GM18498 (cell line): ENCODE results near the gene DUSP3.
A peak's percentile ranks its signal among the peaks of the same experiment; 100 is the strongest.
"Not testable (repeated sequence)": the region's sequence is repeated elsewhere in the genome, so short reads cannot be mapped to it uniquely, and the experiment has no call there.

ENCODE experiments used
- ATAC-seq: cut with Tn5 transposase; IDR thresholded peaks from one replicate; pipeline ENCODE4 v1.9.1; 2021; ENCODE audit warnings: mild to moderate bottlenecking, moderate library complexity; ENCODE audit not compliant: unreplicated experiment

DUSP3 gene

GRCh38 chr17:43803758-43804157, 25.0 kb upstream of the DUSP3 start:
- ATAC-seq = no peak

DNA sequence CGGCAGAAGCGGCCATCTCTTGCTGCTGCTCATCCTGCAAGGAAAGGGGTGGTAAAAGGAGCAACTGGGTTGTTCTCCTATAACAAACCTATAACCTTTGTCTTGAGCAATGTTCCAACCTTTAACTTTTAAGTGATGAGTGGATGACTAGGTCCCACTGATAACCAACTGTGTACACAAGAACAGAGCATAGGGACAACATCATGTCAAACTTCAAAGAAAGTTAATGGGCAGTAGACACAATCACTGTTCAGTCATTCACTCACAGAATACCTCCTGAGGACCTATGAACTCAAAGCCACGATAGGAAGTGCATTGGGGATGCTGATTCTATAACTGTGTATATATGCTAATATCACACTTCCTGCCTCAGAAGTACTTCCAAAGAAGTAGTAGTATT, 23.1 kb upstream of the DUSP3 start:
- ATAC-seq = no peak

- ATAC-seq = no peak
These were observed 22.0 kb upstream of the DUSP3 start for GRCh38 chr17:43800736-43801135.

DNA sequence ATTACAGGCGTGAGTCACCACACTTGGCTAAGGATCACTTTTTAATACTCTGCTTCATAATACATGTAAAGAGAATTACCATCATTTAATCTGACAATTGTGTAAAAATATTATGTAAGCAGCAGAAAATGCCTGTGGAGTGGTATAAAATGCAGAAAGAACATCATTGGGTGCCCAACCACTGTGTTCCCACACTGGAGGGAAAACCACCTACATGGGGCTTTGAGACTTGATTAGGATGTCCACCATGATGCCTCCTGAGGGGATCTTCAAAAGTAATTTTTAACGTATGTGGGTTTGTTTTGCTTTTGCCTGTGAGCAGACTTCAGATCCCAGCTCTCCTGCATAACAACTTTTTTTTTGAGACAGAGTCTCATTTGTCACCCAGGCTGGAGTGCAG, 20.3 kb upstream of the DUSP3 start:
- ATAC-seq = no peak

GRCh38 chr17:43798024-43798423, 19.2 kb upstream of the DUSP3 start:
- ATAC-seq = not testable (repeated sequence)

- not testable (repeated sequence) for ATAC-seq
These were observed 13.9 kb upstream of the DUSP3 start for GRCh38 chr17:43792668-43793067.

- ATAC-seq = no peak
These were observed 12.8 kb upstream of the DUSP3 start for GRCh38 chr17:43791589-43791988.

- no peak for ATAC-seq
These were observed 11.6 kb upstream of the DUSP3 start for GRCh38 chr17:43790311-43790940.

DNA sequence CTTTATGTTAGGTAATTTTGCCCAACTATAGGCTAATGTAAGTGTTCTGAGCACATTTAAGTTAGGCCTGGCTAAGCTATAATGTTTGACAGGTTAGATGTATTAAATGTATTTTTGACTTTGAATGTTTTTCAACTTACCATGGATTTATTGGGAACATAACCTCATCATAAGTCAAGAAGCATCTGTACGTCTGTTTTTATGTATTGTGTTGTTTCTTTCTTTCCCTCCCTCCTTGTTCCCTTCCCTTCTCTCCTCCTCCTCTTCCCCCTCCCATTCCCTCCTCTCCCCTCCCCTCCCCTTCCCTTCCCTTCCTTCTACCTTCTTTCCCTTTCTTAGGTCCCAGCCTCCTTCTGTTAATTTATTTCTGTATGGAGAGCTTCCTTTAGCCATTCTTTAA, 10.7 kb upstream of the DUSP3 start:
- no peak for ATAC-seq

- no peak for ATAC-seq
These were observed 9.8 kb upstream of the DUSP3 start for GRCh38 chr17:43788540-43788939.

DNA sequence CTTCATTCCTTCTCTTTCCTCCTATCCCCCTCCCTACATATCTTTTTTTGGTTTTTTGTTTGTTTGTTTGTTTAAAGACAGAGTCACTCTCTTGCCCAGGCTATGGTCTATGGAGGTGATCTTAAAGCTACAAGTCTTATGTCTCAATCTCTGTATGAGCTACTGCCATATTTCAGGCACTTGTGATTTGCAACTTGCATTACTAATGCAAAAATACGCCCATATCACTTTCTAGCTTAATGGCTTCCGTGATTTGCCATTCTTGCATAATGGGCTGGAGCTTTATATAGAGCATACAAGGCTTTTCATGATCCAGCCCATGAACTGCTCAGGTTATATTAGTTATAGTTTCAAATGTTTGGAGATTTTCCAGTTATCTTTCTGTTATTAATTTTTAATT, 9.0 kb upstream of the DUSP3 start:
- no peak for ATAC-seq

GRCh38 chr17:43784628-43785101, 5.9 kb upstream of the DUSP3 start:
- ATAC-seq = no peak

GRCh38 chr17:43784068-43784467, 5.3 kb upstream of the DUSP3 start:
- no peak for ATAC-seq

DNA sequence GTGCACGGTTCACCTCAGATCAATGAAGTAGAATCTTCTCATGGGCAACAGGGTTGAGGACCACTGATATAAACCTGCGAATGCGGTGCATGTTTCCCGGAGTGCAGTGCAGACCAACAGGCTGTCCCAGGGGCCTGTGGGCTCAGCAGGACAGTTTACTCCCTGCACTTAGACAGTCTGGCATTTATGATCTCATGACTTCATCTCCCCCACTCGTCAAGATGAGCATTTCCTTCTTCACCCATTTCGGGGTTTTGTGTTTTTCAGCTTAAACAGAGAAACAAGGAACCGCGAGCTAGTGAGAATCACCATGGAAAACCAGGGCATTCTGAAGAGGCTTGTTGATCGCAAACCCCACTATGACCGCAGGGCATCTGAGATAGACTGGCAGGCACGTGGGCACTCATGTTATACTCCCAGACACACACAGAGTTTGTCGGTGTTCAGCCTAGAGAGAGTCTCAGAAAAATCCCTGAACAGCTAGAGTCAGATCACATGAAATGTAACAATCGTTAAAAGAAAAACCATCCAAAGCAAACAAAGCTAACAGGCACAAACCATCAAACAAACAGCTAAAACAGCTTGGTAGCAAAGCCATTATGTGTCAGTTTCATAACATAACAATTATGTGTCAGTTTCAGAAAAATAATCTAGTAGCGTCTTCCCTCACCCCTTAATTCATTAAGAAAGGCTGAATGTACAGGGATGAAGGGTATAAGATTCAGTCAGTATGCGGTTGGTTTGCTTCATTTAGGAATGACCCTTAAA, 4.3 kb upstream of the DUSP3 start:
- no peak for ATAC-seq

DNA sequence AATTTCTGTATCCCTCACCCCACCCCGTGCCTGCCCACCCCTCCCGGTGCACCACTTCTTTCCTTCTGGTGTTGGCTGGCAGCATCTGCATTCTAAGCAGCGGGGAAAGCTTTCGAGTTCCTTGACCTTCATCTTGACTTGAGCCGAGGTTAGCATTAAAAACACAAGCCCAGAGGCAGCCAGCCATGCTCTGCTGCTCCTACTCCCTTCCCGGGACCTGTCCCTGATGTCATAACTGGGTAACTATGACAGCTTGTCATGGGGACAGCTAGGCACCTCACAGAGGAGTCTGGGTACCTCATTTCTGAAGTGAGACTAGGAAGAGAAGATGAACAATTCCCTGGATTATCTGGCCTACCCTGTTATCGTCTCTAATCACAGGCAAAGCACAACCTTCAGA, 1.4 kb upstream of the DUSP3 start, which contains the start of gene CFAP97D1:
Gene CFAP97D1 (plus strand): TSS at position 301 of the 400 bp plus-strand sequence. CDS start 28 bp downstream, at position 329.
- ATAC-seq = no peak

- ATAC-seq = peak; percentile 26
These were observed 658 bp upstream of the DUSP3 start for GRCh38 chr17:43779145-43780125.

DNA sequence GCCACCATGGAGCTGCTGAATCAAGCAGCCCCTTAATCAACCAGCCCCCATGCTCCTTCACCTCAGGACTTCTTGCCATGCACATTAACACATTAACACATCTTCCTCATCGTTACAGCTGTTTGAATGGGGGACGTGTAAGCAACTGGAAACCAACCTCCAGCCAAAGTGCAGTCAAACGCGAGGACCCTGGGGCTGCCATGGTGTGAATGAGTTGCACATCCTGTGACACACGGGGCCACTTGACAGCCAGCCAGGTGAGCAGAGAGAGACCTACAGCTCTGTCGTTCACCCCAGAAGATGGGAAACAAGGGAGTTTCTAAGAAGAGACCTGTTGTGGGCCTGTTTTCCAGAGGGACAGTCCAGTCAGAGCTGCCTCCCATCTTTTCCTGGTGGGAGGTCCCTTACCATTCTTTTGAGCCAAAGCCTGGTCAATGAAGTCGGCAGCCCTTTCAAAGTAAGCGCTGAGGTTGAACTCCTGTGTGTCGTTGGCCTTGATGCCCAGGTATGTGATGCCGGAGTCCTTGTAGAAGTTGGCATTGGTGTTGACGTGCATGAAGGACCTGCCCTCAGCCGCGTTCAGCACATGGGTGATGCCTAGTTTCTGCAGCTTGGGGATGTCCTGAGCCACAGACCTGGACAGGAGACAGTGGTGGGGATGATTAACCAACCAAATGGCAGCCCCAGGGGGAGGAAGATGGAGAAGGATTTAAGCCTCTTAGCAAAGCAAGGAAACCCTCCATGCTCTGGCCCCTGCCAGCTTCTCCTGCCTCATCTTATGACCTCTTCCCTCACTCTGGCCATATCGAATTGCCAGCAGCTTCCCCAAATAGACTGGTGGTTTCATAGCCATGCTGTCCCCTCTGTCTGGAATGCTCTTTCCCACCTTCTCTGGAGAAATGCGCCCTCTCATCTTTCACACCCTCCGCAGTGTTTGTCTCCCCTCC, 4.2 kb downstream of the DUSP3 start:
- ATAC-seq = no peak

- no peak for ATAC-seq
These were observed 5.7 kb downstream of the DUSP3 start for GRCh38 chr17:43772877-43773648.

DNA sequence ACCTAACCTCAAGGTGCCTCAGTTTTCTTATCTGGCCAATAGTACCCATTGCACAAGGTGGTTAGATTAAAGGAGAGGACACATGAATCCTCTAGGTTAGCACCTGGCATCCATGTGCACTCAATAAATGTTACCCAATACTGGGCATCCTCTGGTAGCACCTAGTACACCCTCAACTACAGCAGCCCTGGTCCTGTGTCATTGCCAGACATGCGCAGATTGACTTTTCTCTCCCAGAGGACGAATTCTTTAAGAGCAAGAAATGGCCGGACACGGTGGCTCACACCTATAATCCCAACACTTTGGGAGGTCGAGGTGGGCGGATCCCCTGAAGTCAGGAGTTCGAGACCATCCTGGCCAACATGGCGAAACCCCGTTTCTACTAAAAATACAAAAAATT, 7.3 kb downstream of the DUSP3 start:
- ATAC-seq = no peak
